Measurements from ENCODE around the gene IL4.
A peak's percentile ranks its signal among the peaks of the same experiment; 100 is the strongest.

Gene IL4

GRCh38 chr5:132677682-132678400, 4.1 kb downstream of the IL4 start:
- H3K27me3 Mint-ChIP-seq: no peaks in the 10 kb centered on the region
- no peak overlapping the region for H3K27ac Mint-ChIP-seq
- peaks cover 19% of the 10 kb centered on the region for H3K4me1 Mint-ChIP-seq
- no peaks in the 10 kb centered on the region for H3K9me3 Mint-ChIP-seq
- no peak overlapping the region for H3K4me3 Mint-ChIP-seq
- no peaks in the 10 kb centered on the region for H3K36me3 Mint-ChIP-seq
- no peak for ATAC-seq

GRCh38 chr5:132678735-132679134, 4.9 kb downstream of the IL4 start:
- H3K27ac Mint-ChIP-seq: no peak overlapping the region
- H3K4me1 Mint-ChIP-seq: peaks cover 19% of the 10 kb centered on the region
- no peaks in the 10 kb centered on the region for H3K9me3 Mint-ChIP-seq
- H3K4me3 Mint-ChIP-seq: no peak overlapping the region
- ATAC-seq: no peak
- H3K27me3 Mint-ChIP-seq: no peaks in the 10 kb centered on the region
- no peaks in the 10 kb centered on the region for H3K36me3 Mint-ChIP-seq

- H3K36me3 Mint-ChIP-seq: no peaks in the 10 kb centered on the region
- peaks cover 19% of the 10 kb centered on the region for H3K4me1 Mint-ChIP-seq
- no peak overlapping the region for H3K4me3 Mint-ChIP-seq
- H3K9me3 Mint-ChIP-seq: no peaks in the 10 kb centered on the region
- ATAC-seq: no peak
- H3K27me3 Mint-ChIP-seq: no peaks in the 10 kb centered on the region
- no peak overlapping the region for H3K27ac Mint-ChIP-seq
These were observed 5.4 kb downstream of the IL4 start for GRCh38 chr5:132679166-132679565.

GRCh38 chr5:132679717-132680380, 6.1 kb downstream of the IL4 start:
- no peak overlapping the region for H3K27ac Mint-ChIP-seq
- no peaks in the 10 kb centered on the region for H3K27me3 Mint-ChIP-seq
- no peaks in the 10 kb centered on the region for H3K36me3 Mint-ChIP-seq
- ATAC-seq: no peak
- peaks cover 16% of the 10 kb centered on the region for H3K4me1 Mint-ChIP-seq
- H3K9me3 Mint-ChIP-seq: no peaks in the 10 kb centered on the region
- H3K4me3 Mint-ChIP-seq: no peak overlapping the region

- H3K9me3 Mint-ChIP-seq: no peaks in the 10 kb centered on the region
- H3K36me3 Mint-ChIP-seq: no peaks in the 10 kb centered on the region
- H3K27ac Mint-ChIP-seq: peak overlapping the region; percentile 1
- H3K4me1 Mint-ChIP-seq: peaks cover 12% of the 10 kb centered on the region
- peak; percentile 59 for ATAC-seq
- H3K4me3 Mint-ChIP-seq: no peak overlapping the region
- H3K27me3 Mint-ChIP-seq: no peaks in the 10 kb centered on the region
These were observed 7.1 kb downstream of the IL4 start for GRCh38 chr5:132680780-132681475.

- Mint-ChIP-seq H3K36me3 (no peaks in the 10 kb centered on the region), H3K9me3 (no peaks in the 10 kb centered on the region), H3K27ac (peak overlapping the region; percentile 1), H3K27me3 (no peaks in the 10 kb centered on the region), H3K4me1 (peaks cover 12% of the 10 kb centered on the region), H3K4me3 (no peak overlapping the region)
- ATAC-seq: no peak
These were observed 7.7 kb downstream of the IL4 start for GRCh38 chr5:132681476-132681831.

- Mint-ChIP-seq H3K4me1 (peaks cover 12% of the 10 kb centered on the region), H3K27me3 (no peaks in the 10 kb centered on the region), H3K9me3 (no peaks in the 10 kb centered on the region), H3K4me3 (no peak overlapping the region), H3K27ac (no peak overlapping the region), H3K36me3 (no peaks in the 10 kb centered on the region)
- no peak for ATAC-seq
These were observed 8.2 kb downstream of the IL4 start for GRCh38 chr5:132681983-132682382.

GRCh38 chr5:132684491-132684890, 10.7 kb downstream of the IL4 start:
- peaks cover 17% of the 10 kb centered on the region for H3K4me1 Mint-ChIP-seq

GRCh38 chr5:132684922-132685720, 11.3 kb downstream of the IL4 start:
- Mint-ChIP-seq H3K4me1 (peaks cover 17% of the 10 kb centered on the region), H3K27ac (no peak overlapping the region), H3K4me3 (no peak overlapping the region), H3K27me3 (no peaks in the 10 kb centered on the region), H3K9me3 (no peaks in the 10 kb centered on the region), H3K36me3 (peaks cover 6% of the 10 kb centered on the region)
- ATAC-seq: no peak

More at GRCh38 chr5:132684491-132684890, 10.7 kb downstream of the IL4 start:
- Mint-ChIP-seq H3K4me3 (no peak overlapping the region), H3K36me3 (peaks cover 6% of the 10 kb centered on the region), H3K27me3 (no peaks in the 10 kb centered on the region), H3K27ac (no peak overlapping the region), H3K9me3 (no peaks in the 10 kb centered on the region)
- no peak for ATAC-seq

- Mint-ChIP-seq H3K4me1 (peaks cover 12% of the 10 kb centered on the region), H3K27ac (no peak overlapping the region), H3K9me3 (no peaks in the 10 kb centered on the region), H3K4me3 (no peak overlapping the region), H3K27me3 (no peaks in the 10 kb centered on the region), H3K36me3 (peaks cover 6% of the 10 kb centered on the region)
- no peak for ATAC-seq
These were observed 12.4 kb downstream of the IL4 start for GRCh38 chr5:132686193-132686592.

- Mint-ChIP-seq H3K9me3 (peaks cover 3% of the 10 kb centered on the region), H3K4me3 (no peak overlapping the region), H3K27ac (no peak overlapping the region), H3K36me3 (peaks cover 12% of the 10 kb centered on the region), H3K27me3 (no peaks in the 10 kb centered on the region), H3K4me1 (peaks cover 6% of the 10 kb centered on the region)
- no peak for ATAC-seq
These were observed 14.2 kb downstream of the IL4 start for GRCh38 chr5:132687995-132688394.

- no peaks in the 10 kb centered on the region for H3K27me3 Mint-ChIP-seq
- peaks cover 12% of the 10 kb centered on the region for H3K36me3 Mint-ChIP-seq
- peaks cover 6% of the 10 kb centered on the region for H3K4me1 Mint-ChIP-seq
- H3K9me3 Mint-ChIP-seq: peaks cover 3% of the 10 kb centered on the region
- no peak overlapping the region for H3K4me3 Mint-ChIP-seq
- H3K27ac Mint-ChIP-seq: no peak overlapping the region
- no peak for ATAC-seq
These were observed 14.9 kb downstream of the IL4 start for GRCh38 chr5:132688536-132689339.

GRCh38 chr5:132689513-132689912, 15.7 kb downstream of the IL4 start:
- Mint-ChIP-seq H3K27ac (no peak overlapping the region), H3K9me3 (peaks cover 3% of the 10 kb centered on the region), H3K27me3 (no peaks in the 10 kb centered on the region), H3K4me3 (no peak overlapping the region), H3K36me3 (peaks cover 12% of the 10 kb centered on the region), H3K4me1 (peaks cover 6% of the 10 kb centered on the region)
- ATAC-seq: no peak

GRCh38 chr5:132690156-132690555, 16.4 kb downstream of the IL4 start:
- Mint-ChIP-seq H3K27ac (no peak overlapping the region), H3K4me1 (peaks cover 6% of the 10 kb centered on the region), H3K9me3 (peaks cover 3% of the 10 kb centered on the region), H3K27me3 (no peaks in the 10 kb centered on the region), H3K4me3 (no peak overlapping the region), H3K36me3 (peaks cover 12% of the 10 kb centered on the region)
- ATAC-seq: no peak

All from stimulated activated memory B cell treated with anti-CD40 and anti-IgM and Interleukin-4, amounts not matched to agents 10 μg/mL and 1 μg/mL and 100 μg/mL, for 72 hours (primary cell).